Measurements from ENCODE around the gene EGFR. TPM values are rescaled to one million over a fixed set of nuclear protein-coding genes. Genes with fewer than 3 reads are reported as not detected.

Gene EGFR
- 5.0 TPM for total RNA-seq (ENCODE audit: unreplicated experiment)
- long read RNA-seq, partial matches to known transcripts: 0 of 1 reads
- long read RNA-seq, other reads (novel, unspliced or antisense): 1 of 1 reads

DNA sequence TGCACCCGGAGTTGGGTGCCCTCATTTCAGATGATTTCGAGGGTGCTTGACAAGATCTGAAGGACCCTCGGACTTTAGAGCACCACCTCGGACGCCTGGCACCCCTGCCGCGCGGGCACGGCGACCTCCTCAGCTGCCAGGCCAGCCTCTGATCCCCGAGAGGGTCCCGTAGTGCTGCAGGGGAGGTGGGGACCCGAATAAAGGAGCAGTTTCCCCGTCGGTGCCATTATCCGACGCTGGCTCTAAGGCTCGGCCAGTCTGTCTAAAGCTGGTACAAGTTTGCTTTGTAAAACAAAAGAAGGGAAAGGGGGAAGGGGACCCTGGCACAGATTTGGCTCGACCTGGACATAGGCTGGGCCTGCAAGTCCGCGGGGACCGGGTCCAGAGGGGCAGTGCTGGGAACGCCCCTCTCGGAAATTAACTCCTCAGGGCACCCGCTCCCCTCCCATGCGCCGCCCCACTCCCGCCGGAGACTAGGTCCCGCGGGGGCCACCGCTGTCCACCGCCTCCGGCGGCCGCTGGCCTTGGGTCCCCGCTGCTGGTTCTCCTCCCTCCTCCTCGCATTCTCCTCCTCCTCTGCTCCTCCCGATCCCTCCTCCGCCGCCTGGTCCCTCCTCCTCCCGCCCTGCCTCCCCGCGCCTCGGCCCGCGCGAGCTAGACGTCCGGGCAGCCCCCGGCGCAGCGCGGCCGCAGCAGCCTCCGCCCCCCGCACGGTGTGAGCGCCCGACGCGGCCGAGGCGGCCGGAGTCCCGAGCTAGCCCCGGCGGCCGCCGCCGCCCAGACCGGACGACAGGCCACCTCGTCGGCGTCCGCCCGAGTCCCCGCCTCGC lies at the start of gene EGFR:
Gene EGFR, plus strand, starts transcription at position 657 of the 830 bp plus-strand sequence. CDS start 261 bp downstream, outside the sequence.
- TF ChIP-seq, protein P1, sequence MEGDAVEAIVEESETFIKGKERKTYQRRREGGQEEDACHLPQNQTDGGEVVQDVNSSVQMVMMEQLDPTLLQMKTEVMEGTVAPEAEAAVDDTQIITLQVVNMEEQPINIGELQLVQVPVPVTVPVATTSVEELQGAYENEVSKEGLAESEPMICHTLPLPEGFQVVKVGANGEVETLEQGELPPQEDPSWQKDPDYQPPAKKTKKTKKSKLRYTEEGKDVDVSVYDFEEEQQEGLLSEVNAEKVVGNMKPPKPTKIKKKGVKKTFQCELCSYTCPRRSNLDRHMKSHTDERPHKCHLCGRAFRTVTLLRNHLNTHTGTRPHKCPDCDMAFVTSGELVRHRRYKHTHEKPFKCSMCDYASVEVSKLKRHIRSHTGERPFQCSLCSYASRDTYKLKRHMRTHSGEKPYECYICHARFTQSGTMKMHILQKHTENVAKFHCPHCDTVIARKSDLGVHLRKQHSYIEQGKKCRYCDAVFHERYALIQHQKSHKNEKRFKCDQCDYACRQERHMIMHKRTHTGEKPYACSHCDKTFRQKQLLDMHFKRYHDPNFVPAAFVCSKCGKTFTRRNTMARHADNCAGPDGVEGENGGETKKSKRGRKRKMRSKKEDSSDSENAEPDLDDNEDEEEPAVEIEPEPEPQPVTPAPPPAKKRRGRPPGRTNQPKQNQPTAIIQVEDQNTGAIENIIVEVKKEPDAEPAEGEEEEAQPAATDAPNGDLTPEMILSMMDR (IDR thresholded peaks at IDR 0.05; ENCODE audit: unreplicated experiment): no peak
- Mint-ChIP-seq H3K4me3 (ENCODE audit: unreplicated experiment) (peak within 1 kb of the TSS; percentile 78), H3K36me3 (ENCODE audit: low read depth, unreplicated experiment) (no peaks in the 10 kb centered on the region), H3K27me3 (ENCODE audit: unreplicated experiment) (peaks cover 18% of the 10 kb centered on the region), H3K4me1 (ENCODE audit: unreplicated experiment) (peaks cover 2% of the 10 kb centered on the region), H3K9me3 (ENCODE audit: unreplicated experiment) (no peaks in the 10 kb centered on the region), H3K27ac (ENCODE audit: unreplicated experiment) (no peak within 1 kb of the TSS)
- DNase-seq (ENCODE audit: low spot score): peak; percentile 56

- TF ChIP-seq, protein P1 (IDR thresholded peaks at IDR 0.05; ENCODE audit: unreplicated experiment): no peak
- Mint-ChIP-seq H3K4me1 (ENCODE audit: unreplicated experiment) (no peaks in the 10 kb centered on the region), H3K36me3 (ENCODE audit: low read depth, unreplicated experiment) (no peaks in the 10 kb centered on the region), H3K9me3 (ENCODE audit: unreplicated experiment) (no peaks in the 10 kb centered on the region), H3K27me3 (ENCODE audit: unreplicated experiment) (no peaks in the 10 kb centered on the region), H3K4me3 (ENCODE audit: unreplicated experiment) (no peak overlapping the region), H3K27ac (ENCODE audit: unreplicated experiment) (no peak overlapping the region)
- DNase-seq (ENCODE audit: low spot score): no peak
Measured at GRCh38 chr7:54969208-54969967, 49.4 kb upstream of the EGFR start.

- no peaks in the 10 kb centered on the region for H3K36me3 Mint-ChIP-seq (ENCODE audit: low read depth, unreplicated experiment)
- H3K27me3 Mint-ChIP-seq (ENCODE audit: unreplicated experiment): no peaks in the 10 kb centered on the region
- no peak overlapping the region for H3K27ac Mint-ChIP-seq (ENCODE audit: unreplicated experiment)
- DNase-seq (ENCODE audit: low spot score): no peak
- TF ChIP-seq, protein P1 (IDR thresholded peaks at IDR 0.05; ENCODE audit: unreplicated experiment): no peak
- H3K9me3 Mint-ChIP-seq (ENCODE audit: unreplicated experiment): no peaks in the 10 kb centered on the region
- H3K4me3 Mint-ChIP-seq (ENCODE audit: unreplicated experiment): no peak overlapping the region
- no peaks in the 10 kb centered on the region for H3K4me1 Mint-ChIP-seq (ENCODE audit: unreplicated experiment)
Measured at GRCh38 chr7:54972733-54973294, 46.0 kb upstream of the EGFR start.

- TF ChIP-seq, protein P1 (IDR thresholded peaks at IDR 0.05; ENCODE audit: unreplicated experiment): no peak
- H3K9me3 Mint-ChIP-seq (ENCODE audit: unreplicated experiment): no peaks in the 10 kb centered on the region
- no peak overlapping the region for H3K4me3 Mint-ChIP-seq (ENCODE audit: unreplicated experiment)
- no peak for DNase-seq (ENCODE audit: low spot score)
- H3K27me3 Mint-ChIP-seq (ENCODE audit: unreplicated experiment): no peaks in the 10 kb centered on the region
- no peaks in the 10 kb centered on the region for H3K4me1 Mint-ChIP-seq (ENCODE audit: unreplicated experiment)
- H3K36me3 Mint-ChIP-seq (ENCODE audit: low read depth, unreplicated experiment): no peaks in the 10 kb centered on the region
- no peak overlapping the region for H3K27ac Mint-ChIP-seq (ENCODE audit: unreplicated experiment)
Measured at GRCh38 chr7:54978364-54979116, 40.3 kb upstream of the EGFR start.
